OCI-LY1 (cell line): ENCODE data around the gene DNAAF5.

ENCODE experiments used
- H2AFZ ChIP-seq: fragments of 200-600 bp; sonication (generic), shearing (Covaris generic); 2 replicates; pipeline ENCODE4 v1.6.0; 2014; ENCODE audit warnings: antibody characterized with exemption, mild to moderate bottlenecking, low read length
- H3F3A ChIP-seq: fragments of 200-600 bp; sonication (generic), shearing (Covaris generic); 2 replicates; pipeline ENCODE4 v1.6.0; 2014; ENCODE audit warnings: mild to moderate bottlenecking, antibody characterized with exemption, low read length, moderate library complexity; ENCODE audit not compliant: insufficient read depth
- H3K27ac ChIP-seq: fragments of 200-600 bp; sonication (generic); 2 replicates; pipeline ENCODE4 v1.5.1; 2014; ENCODE audit warnings: low read length, mixed run types, mild to moderate bottlenecking, low read depth; ENCODE audit not compliant: poor library complexity, severe bottlenecking
- H3K27me3 ChIP-seq: fragments of 200-600 bp; sonication (generic); 2 replicates; pipeline ENCODE4 v1.6.0; 2014; ENCODE audit warnings: antibody characterized with exemption, mild to moderate bottlenecking, low read length, moderate library complexity; ENCODE audit not compliant: insufficient read depth
- H3K36me3 ChIP-seq: fragments of 200-600 bp; sonication (generic); 2 replicates; pipeline ENCODE4 v1.6.1; 2014; ENCODE audit warnings: mild to moderate bottlenecking, antibody characterized with exemption, low read length, moderate library complexity, mixed read lengths; ENCODE audit not compliant: insufficient read depth
- H3K4me1 ChIP-seq: fragments of 200-600 bp; sonication (generic); 2 replicates; pipeline ENCODE4 v1.5.1; 2014; ENCODE audit warnings: mild to moderate bottlenecking, low read length, moderate library complexity; ENCODE audit not compliant: insufficient read depth, severe bottlenecking
- H3K4me2 ChIP-seq: fragments of 200-600 bp; sonication (generic), shearing (Covaris generic); 2 replicates; pipeline ENCODE4 v1.6.1; 2014; ENCODE audit warnings: low read length
- H3K4me3 ChIP-seq: fragments of 200-600 bp; sonication (generic); 2 replicates; pipeline ENCODE4 v1.5.1; 2014; ENCODE audit warnings: low read length, low read depth, mild to moderate bottlenecking, mixed read lengths; ENCODE audit not compliant: poor library complexity, severe bottlenecking
- H3K79me2 ChIP-seq: fragments of 200-600 bp; shearing (Covaris generic); 2 replicates; pipeline ENCODE4 v1.6.1; 2016; ENCODE audit warnings: mixed run types, low read length, mixed read lengths; ENCODE audit not compliant: insufficient read depth
- H3K9ac ChIP-seq: fragments of 200-600 bp; sonication (generic), shearing (Covaris generic); 2 replicates; pipeline ENCODE4 v1.6.1; 2014; ENCODE audit warnings: mild to moderate bottlenecking, low read length, mixed read lengths
- H3K9me2 ChIP-seq: fragments of 200-600 bp; sonication (generic), shearing (Covaris generic); 2 replicates; pipeline ENCODE4 v1.6.1; 2014; ENCODE audit warnings: low read depth, mild to moderate bottlenecking, low read length, mixed read lengths
- H3K9me3 ChIP-seq: fragments of 200-600 bp; shearing (Covaris generic); 2 replicates; pipeline ENCODE4 v1.6.1; 2014; ENCODE audit warnings: low read length, mixed read lengths
- H4K20me1 ChIP-seq: fragments of 200-600 bp; sonication (generic), shearing (Covaris generic); 2 replicates; pipeline ENCODE4 v1.6.0; 2016; ENCODE audit warnings: mild to moderate bottlenecking, low read length; ENCODE audit not compliant: insufficient read depth
- EZH2 ChIP-seq: fragments of 200-600 bp; sonication (generic), shearing (Covaris generic); IDR thresholded peaks from 2 replicates; pipeline ENCODE4 v1.8.0; 2017; ENCODE audit warnings: borderline replicate concordance, mixed run types, mild to moderate bottlenecking, antibody characterized with exemption, low read length, moderate library complexity, mixed read lengths
- TF ChIP-seq, protein P1 (sequence below): fragments of 200-600 bp; sonication (generic), shearing (Covaris generic); IDR thresholded peaks from 2 replicates; pipeline ENCODE4 v1.5.1; 2017; ENCODE audit warnings: mild to moderate bottlenecking, antibody characterized with exemption, low read length, moderate library complexity, mixed read lengths

DNAAF5 gene

DNA sequence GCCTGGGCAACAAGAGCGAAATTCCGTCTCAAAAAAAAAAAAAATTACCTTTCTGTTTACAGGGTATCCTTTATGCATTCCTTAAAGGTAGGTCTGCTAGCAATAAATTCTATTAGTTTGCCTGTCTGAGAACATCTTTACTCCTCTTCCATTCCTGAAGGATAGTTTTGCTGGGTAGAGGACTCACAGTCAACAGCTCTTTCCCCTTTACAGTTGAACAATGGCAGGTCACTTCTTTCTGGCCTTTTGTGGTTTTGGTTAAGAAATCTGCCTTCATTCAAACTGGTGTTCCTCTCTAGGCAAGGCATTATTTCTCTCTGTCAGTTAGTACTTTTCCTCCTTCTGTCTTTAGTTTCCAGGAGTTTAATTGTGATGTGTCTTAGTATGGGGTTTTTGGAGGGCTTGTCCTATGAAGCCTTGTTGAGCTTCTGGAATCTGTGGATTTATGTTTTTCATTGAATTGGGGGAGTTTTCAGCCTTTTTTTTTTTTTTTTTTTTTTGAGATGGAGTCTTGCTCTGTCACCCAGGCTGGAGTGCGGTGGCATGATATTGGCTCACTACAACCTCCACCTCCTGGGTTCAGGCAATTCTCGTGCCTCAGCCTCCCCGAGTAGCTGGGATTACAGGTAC, 4.8 kb upstream of the DNAAF5 start:
- H3K4me3 ChIP-seq, result no peak overlapping the region
- H3K9me2 ChIP-seq, result no peaks in the 10 kb centered on the region
- H3K27ac ChIP-seq, result no peak overlapping the region
- peaks cover 5% of the 10 kb centered on the region; the same call in 1 of the 2 replicates for H3K9me3 ChIP-seq
- H3K9ac ChIP-seq, result no peak overlapping the region
- H3K79me2 ChIP-seq, result peaks cover 6% of the 10 kb centered on the region; the same call in 1 of the 2 replicates
- H3K36me3 ChIP-seq, result peaks cover 41% of the 10 kb centered on the region
- H4K20me1 ChIP-seq, result no peaks in the 10 kb centered on the region
- H3K4me1 ChIP-seq, result peaks cover 9% of the 10 kb centered on the region
- no peak overlapping the region for H2AFZ ChIP-seq
- TF ChIP-seq, protein P1, sequence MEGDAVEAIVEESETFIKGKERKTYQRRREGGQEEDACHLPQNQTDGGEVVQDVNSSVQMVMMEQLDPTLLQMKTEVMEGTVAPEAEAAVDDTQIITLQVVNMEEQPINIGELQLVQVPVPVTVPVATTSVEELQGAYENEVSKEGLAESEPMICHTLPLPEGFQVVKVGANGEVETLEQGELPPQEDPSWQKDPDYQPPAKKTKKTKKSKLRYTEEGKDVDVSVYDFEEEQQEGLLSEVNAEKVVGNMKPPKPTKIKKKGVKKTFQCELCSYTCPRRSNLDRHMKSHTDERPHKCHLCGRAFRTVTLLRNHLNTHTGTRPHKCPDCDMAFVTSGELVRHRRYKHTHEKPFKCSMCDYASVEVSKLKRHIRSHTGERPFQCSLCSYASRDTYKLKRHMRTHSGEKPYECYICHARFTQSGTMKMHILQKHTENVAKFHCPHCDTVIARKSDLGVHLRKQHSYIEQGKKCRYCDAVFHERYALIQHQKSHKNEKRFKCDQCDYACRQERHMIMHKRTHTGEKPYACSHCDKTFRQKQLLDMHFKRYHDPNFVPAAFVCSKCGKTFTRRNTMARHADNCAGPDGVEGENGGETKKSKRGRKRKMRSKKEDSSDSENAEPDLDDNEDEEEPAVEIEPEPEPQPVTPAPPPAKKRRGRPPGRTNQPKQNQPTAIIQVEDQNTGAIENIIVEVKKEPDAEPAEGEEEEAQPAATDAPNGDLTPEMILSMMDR, result no peak
- TF ChIP-seq EZH2, result no peak
- no peaks in the 10 kb centered on the region for H3F3A ChIP-seq
- H3K4me2 ChIP-seq, result no peak overlapping the region
- no peaks in the 10 kb centered on the region for H3K27me3 ChIP-seq

GRCh38 chr7:723541-723940, 3.0 kb upstream of the DNAAF5 start:
- Histone ChIP-seq H3K9ac (no peak overlapping the region), H3K27me3 (no peaks in the 10 kb centered on the region), H2AFZ (no peak overlapping the region), H3K4me1 (peaks cover 19% of the 10 kb centered on the region), H3K4me3 (no peak overlapping the region), H3F3A (no peaks in the 10 kb centered on the region), H3K9me3 (peaks cover 5% of the 10 kb centered on the region; the same call in 1 of the 2 replicates), H4K20me1 (no peaks in the 10 kb centered on the region), H3K79me2 (peaks cover 11% of the 10 kb centered on the region), H3K9me2 (no peaks in the 10 kb centered on the region), H3K4me2 (no peak overlapping the region), H3K27ac (no peak overlapping the region), H3K36me3 (peaks cover 41% of the 10 kb centered on the region)
- TF ChIP-seq, protein P1, result no peak
- TF ChIP-seq EZH2, result no peak

GRCh38 chr7:724298-724697, 2.2 kb upstream of the DNAAF5 start:
- H2AFZ ChIP-seq, result no peak overlapping the region
- TF ChIP-seq EZH2, result no peak
- TF ChIP-seq, protein P1, result no peak
- no peaks in the 10 kb centered on the region for H3K27me3 ChIP-seq
- H3K9me2 ChIP-seq, result no peaks in the 10 kb centered on the region
- H3K4me2 ChIP-seq, result no peak overlapping the region
- H3F3A ChIP-seq, result no peaks in the 10 kb centered on the region
- peaks cover 11% of the 10 kb centered on the region for H3K79me2 ChIP-seq
- peaks cover 5% of the 10 kb centered on the region; the same call in 1 of the 2 replicates for H3K9me3 ChIP-seq
- H3K9ac ChIP-seq, result no peak overlapping the region
- no peak overlapping the region for H3K27ac ChIP-seq
- H4K20me1 ChIP-seq, result no peaks in the 10 kb centered on the region
- H3K36me3 ChIP-seq, result peaks cover 41% of the 10 kb centered on the region
- peaks cover 21% of the 10 kb centered on the region for H3K4me1 ChIP-seq
- no peak overlapping the region for H3K4me3 ChIP-seq
